GM23248 (cell line): ENCODE results near the gene S100A11. TPM values are rescaled to one million over a fixed set of nuclear protein-coding genes. Genes with fewer than 3 reads are reported as not detected.
"Not testable (repeated sequence)": the region's sequence is repeated elsewhere in the genome, so short reads cannot be mapped to it uniquely, and the experiment has no call there.

Experiments
- DNase-seq: peaks from one replicate; pipeline ENCODE4 v3.0.0-alpha.2; 2015
- H2AFZ ChIP-seq: fragments of 200-600 bp; sonication (generic); 2 replicates; pipeline ENCODE4 v1.6.1; 2016; ENCODE audit warnings: antibody characterized with exemption
- H3F3A ChIP-seq: fragments of 200-600 bp; sonication (generic); 2 replicates; pipeline ENCODE4 v1.6.1; 2016; ENCODE audit warnings: mild to moderate bottlenecking, antibody characterized with exemption, mixed run types; ENCODE audit not compliant: insufficient read depth
- H3K27ac ChIP-seq: fragments of 200-600 bp; sonication (generic); 2 replicates; pipeline ENCODE4 v1.5.1; 2016; ENCODE audit warnings: mild to moderate bottlenecking
- H3K27me3 ChIP-seq: fragments of 200-600 bp; sonication (generic); replicated peaks from 2 replicates; pipeline ENCODE4 v1.6.1; 2016; ENCODE audit warnings: mild to moderate bottlenecking; ENCODE audit not compliant: insufficient read depth
- H3K36me3 ChIP-seq: fragments of 200-600 bp; sonication (generic); 2 replicates; pipeline ENCODE4 v1.6.1; 2016; ENCODE audit warnings: low read depth, mild to moderate bottlenecking
- H3K4me1 ChIP-seq: fragments of 200-600 bp; sonication (generic); 2 replicates; pipeline ENCODE4 v1.6.1; 2016; ENCODE audit warnings: mild to moderate bottlenecking; ENCODE audit not compliant: insufficient read depth
- H3K4me2 ChIP-seq: fragments of 200-600 bp; sonication (generic); one replicate; pipeline ENCODE4 v1.6.1; 2016; ENCODE audit warnings: mild to moderate bottlenecking; ENCODE audit not compliant: unreplicated experiment
- H3K4me3 ChIP-seq: fragments of 200-600 bp; sonication (generic); 2 replicates; pipeline ENCODE4 v1.5.1; 2016; ENCODE audit warnings: mild to moderate bottlenecking
- H3K79me2 ChIP-seq: fragments of 200-600 bp; sonication (generic); 2 replicates; pipeline ENCODE4 v1.6.1; 2016; ENCODE audit warnings: mild to moderate bottlenecking; ENCODE audit not compliant: insufficient read depth
- H3K9ac ChIP-seq: fragments of 200-600 bp; sonication (generic); 2 replicates; pipeline ENCODE4 v1.6.1; 2016; ENCODE audit warnings: mild to moderate bottlenecking
- H3K9me2 ChIP-seq: fragments of 200-600 bp; sonication (generic); 2 replicates; pipeline ENCODE4 v1.6.1; 2016; ENCODE audit warnings: mixed run types, mild to moderate bottlenecking, moderate library complexity; ENCODE audit not compliant: insufficient read depth
- H3K9me3 ChIP-seq: fragments of 200-600 bp; sonication (generic); one replicate; pipeline ENCODE4 v1.6.1; 2017; ENCODE audit warnings: low read depth
- H4K20me1 ChIP-seq: fragments of 200-600 bp; sonication (generic); 2 replicates; pipeline ENCODE4 v1.6.0; 2016; ENCODE audit not compliant: insufficient read depth
- EZH2 ChIP-seq: fragments of 200-600 bp; sonication (generic); IDR thresholded peaks from 2 replicates; pipeline ENCODE4 v1.6.1; 2018; ENCODE audit warnings: antibody characterized with exemption, mild to moderate bottlenecking; ENCODE audit not compliant: insufficient read depth, poor library complexity, severe bottlenecking
- EZH2phosphoT487 ChIP-seq: fragments of 200-600 bp; sonication (generic); IDR thresholded peaks from 2 replicates; pipeline ENCODE4 v1.6.1; 2018; ENCODE audit warnings: antibody characterized with exemption, moderate library complexity, mild to moderate bottlenecking, low read depth; ENCODE audit not compliant: insufficient read depth
- WGBS, 2 experiments: methylation state at CpG; one replicate each; pipeline ENCODE4 v1.1.6; 2015 to 2017; ENCODE audit warnings: low lambda C conversion rate in 2 of 2, low coverage in 1 of 2; ENCODE audit errors: missing lambda C conversion rate in 2 of 2; 5-methylcytosine and 5-hydroxymethylcytosine counted together
- in situ Hi-C: fragments of 300-500 bp; cut with MboI; formaldehyde crosslinking; loops from 2 replicates; pipeline ENCODE4 v1.15.0; 2020
- polyA plus RNA-seq: library from polyadenylated mRNA; unstranded; fragments of >200 nt; fragmentation: Nextera tagmentation; extraction: Ambion mirVana; gene quantifications from 2 replicates; pipeline ENCODE4 v1.2.1, GENCODE V29; 2016
- total RNA-seq: library from RNA; depleted of rRNA; stranded (reverse); fragments of >200 nt; shearing (Covaris generic); gene quantifications from 2 replicates; pipeline ENCODE4 v1.2.3, GENCODE V29; 2014; rRNA removed

S100A11 gene
- total RNA-seq: 460 and 612 TPM in 2 replicates
- polyA plus RNA-seq: 4,050 and 4,052 TPM in 2 replicates

- Histone ChIP-seq H3K9ac (peak within 1 kb of the TSS; percentile 100), H3K79me2 (peaks cover 41% of the 10 kb centered on the region), H3K4me2 (peak within 1 kb of the TSS; percentile 100), H4K20me1 (peaks cover 15% of the 10 kb centered on the region), H3K27ac (peak within 1 kb of the TSS; percentile 99), H3K9me2 (no peaks in the 10 kb centered on the region), H3F3A (peaks cover 51% of the 10 kb centered on the region), H3K27me3 (no peaks in the 10 kb centered on the region), H3K4me1 (peaks cover 23% of the 10 kb centered on the region), H3K36me3 (peaks cover 34% of the 10 kb centered on the region), H2AFZ (peak within 1 kb of the TSS; percentile 96), H3K4me3 (peak within 1 kb of the TSS; percentile 100), H3K9me3 (no peaks in the 10 kb centered on the region)
- TF ChIP-seq EZH2phosphoT487 (no peak), EZH2 (no peak)
- in situ Hi-C loops: no loop called here
- DNase-seq: peak; percentile 97
- WGBS, 2 experiments: 1% methylated on average over 44 to 53 of the region's 53 CpGs
Measured at GRCh38 chr1:152036267-152037216, at the start of gene S100A11. Gene S100A11, minus strand, starts transcription at chr1:152037004. Its CDS starts 89 bp downstream, at chr1:152036915.

GRCh38 chr1:152084853-152085252, 48.0 kb upstream of the S100A11 start:
- no peaks in the 10 kb centered on the region for H3K9me2 ChIP-seq
- no peaks in the 10 kb centered on the region for H3K36me3 ChIP-seq
- no peak for DNase-seq
- no peak overlapping the region for H3K9ac ChIP-seq
- peaks cover 28% of the 10 kb centered on the region for H3K27me3 ChIP-seq
- no peak overlapping the region for H3K4me2 ChIP-seq
- no peaks in the 10 kb centered on the region for H4K20me1 ChIP-seq
- WGBS, 2 experiments: 0 to 9% methylated on average over 1 of the region's 1 CpG
- in situ Hi-C loops: no loop called here
- TF ChIP-seq EZH2phosphoT487: no peak
- TF ChIP-seq EZH2: no peak
- no peak overlapping the region for H3K4me3 ChIP-seq
- H3K27ac ChIP-seq: no peak overlapping the region
- H3K9me3 ChIP-seq: no peaks in the 10 kb centered on the region
- H3K4me1 ChIP-seq: no peaks in the 10 kb centered on the region
- no peaks in the 10 kb centered on the region for H3F3A ChIP-seq
- no peaks in the 10 kb centered on the region for H3K79me2 ChIP-seq
- H2AFZ ChIP-seq: no peak overlapping the region

GRCh38 chr1:152081026-152081425, 44.2 kb upstream of the S100A11 start:
- in situ Hi-C loops, DNase-seq, H3F3A ChIP-seq: not testable (repeated sequence)

GRCh38 chr1:152080494-152080893, 43.7 kb upstream of the S100A11 start:
- H3K27ac ChIP-seq, H3K9me3 ChIP-seq, H4K20me1 ChIP-seq, H3K4me3 ChIP-seq, DNase-seq, H3K9me2 ChIP-seq, in situ Hi-C loops, H3K9ac ChIP-seq, H3K4me1 ChIP-seq, H3K79me2 ChIP-seq, H2AFZ ChIP-seq, H3K36me3 ChIP-seq, H3F3A ChIP-seq, H3K4me2 ChIP-seq: not testable (repeated sequence)
- WGBS, 2 experiments: 60 to 64% methylated on average over 17 of the region's 17 CpGs
- H3K27me3 ChIP-seq: peaks cover 12% of the 10 kb centered on the region

More at GRCh38 chr1:152081026-152081425, 44.2 kb upstream of the S100A11 start:
- H3K9ac ChIP-seq, H3K36me3 ChIP-seq, H2AFZ ChIP-seq, H3K79me2 ChIP-seq, H3K27ac ChIP-seq, H4K20me1 ChIP-seq, H3K27me3 ChIP-seq, H3K4me1 ChIP-seq, H3K9me2 ChIP-seq, H3K4me2 ChIP-seq, H3K9me3 ChIP-seq, H3K4me3 ChIP-seq: not testable (repeated sequence)
- 77% methylated on average over 11 to 16 of the region's 17 CpGs for WGBS, 2 experiments
